Fibroblast of lung (primary cell): ENCODE measurements around the gene VASN. TPM values are rescaled to one million over a fixed set of nuclear protein-coding genes. Genes with fewer than 3 reads are reported as not detected.

Experiments
- DNase-seq, 2 donors: peaks; one replicate each; pipeline versions ENCODE4 v3.0.0 to v3.0.0-alpha.2; 2010; ENCODE audit warnings: low read depth in 2 of 2
- H2AFZ ChIP-seq: 2 replicates; pipeline ENCODE4 v1.5.1; 2012; ENCODE audit warnings: low read length, control low read depth, inconsistent platforms
- H3K27ac ChIP-seq: 2 replicates; pipeline ENCODE4 v1.5.1; 2011; ENCODE audit warnings: low read length, control low read depth; ENCODE audit not compliant: insufficient read depth
- H3K27me3 ChIP-seq: 2 replicates; pipeline ENCODE4 v1.5.1; 2011; ENCODE audit warnings: mild to moderate bottlenecking, low read length; ENCODE audit not compliant: control insufficient read depth, insufficient read depth
- H3K36me3 ChIP-seq: 2 replicates; pipeline ENCODE4 v1.5.1; 2011; ENCODE audit warnings: low read length; ENCODE audit not compliant: control insufficient read depth, insufficient read depth
- H3K4me1 ChIP-seq: 2 replicates; pipeline ENCODE4 v1.5.1; 2011; ENCODE audit warnings: low read length; ENCODE audit not compliant: control insufficient read depth, insufficient read depth; ENCODE audit errors: extremely low read depth
- H3K4me2 ChIP-seq: 2 replicates; pipeline ENCODE4 v1.5.1; 2011; ENCODE audit warnings: low read length, control low read depth; ENCODE audit not compliant: insufficient read depth; ENCODE audit errors: extremely low read depth
- H3K4me3 ChIP-seq, 4 experiments: fragments of 200-600 bp in 1 of 4; sonication (generic) in 1 of 4; replicated peaks in 1 of 4; 2 replicates each; pipeline ENCODE4 v1.5.1; 2011 to 2016; ENCODE audit warnings: low read length in 4 of 4, low read depth in 3 of 4, mild to moderate bottlenecking in 3 of 4, control low read depth in 2 of 4, inconsistent platforms in 1 of 4, mixed read lengths in 1 of 4; ENCODE audit not compliant: insufficient read depth in 1 of 4; ENCODE audit errors: control extremely low read depth in 1 of 4
- H3K79me2 ChIP-seq: 2 replicates; pipeline ENCODE4 v1.5.1; 2012; ENCODE audit warnings: mild to moderate bottlenecking, low read length, inconsistent platforms; ENCODE audit not compliant: control insufficient read depth, insufficient read depth
- H3K9ac ChIP-seq: 2 replicates; pipeline ENCODE4 v1.5.1; 2011; ENCODE audit warnings: mild to moderate bottlenecking, low read length, control low read depth; ENCODE audit not compliant: insufficient read depth
- H3K9me3 ChIP-seq: 2 replicates; pipeline ENCODE4 v1.5.1; 2012; ENCODE audit warnings: low read depth, low read length; ENCODE audit not compliant: control insufficient read depth, insufficient read depth
- H4K20me1 ChIP-seq: 2 replicates; pipeline ENCODE4 v1.5.1; 2011; ENCODE audit warnings: low read length; ENCODE audit not compliant: control insufficient read depth, insufficient read depth; ENCODE audit errors: extremely low read depth
- CTCF ChIP-seq, 2 donors: IDR thresholded peaks in 1 of 2; conservative IDR thresholded peaks in 1 of 2; 1 replicate in 1 of 2; 2 replicates in 1 of 2; pipeline ENCODE4 v1.5.1; 2011 to 2012; ENCODE audit warnings: low read length in 2 of 2, control low read depth in 1 of 2, inconsistent platforms in 1 of 2, low read depth in 1 of 2, mild to moderate bottlenecking in 1 of 2
- EZH2 ChIP-seq: IDR thresholded peaks from 2 replicates; pipeline ENCODE4 v1.5.1; 2012; ENCODE audit warnings: low read length, control low read depth, mild to moderate bottlenecking; ENCODE audit errors: missing control alignments
- polyA minus RNA-seq: library from RNA; depleted of rRNA, polyadenylated mRNA; stranded (reverse); fragments of >200 nt; gene quantifications from 2 replicates; pipeline ENCODE4 v1.2.3, GENCODE V29; 2011; ENCODE audit warnings: low replicate concordance
- polyA plus RNA-seq, 2 donors: library from polyadenylated mRNA; depleted of rRNA in 1 of 2; stranded (reverse) in 1 of 2; unstranded in 1 of 2; fragments of >200 nt; gene quantifications; 2 replicates each; pipeline ENCODE4 v1.2.1, GENCODE V29; 2011 to 2012; ENCODE audit warnings: missing spikeins in 1 of 2
- total RNA-seq: library from RNA; depleted of rRNA; stranded (reverse); fragments of >200 nt; gene quantifications from 2 replicates; pipeline ENCODE4 v1.2.1, GENCODE V29; 2014

The VASN gene
- total RNA-seq (57.0 and 79.4 TPM in 2 replicates), polyA plus RNA-seq (30.6 and 61.9 TPM in 2 replicates), polyA minus RNA-seq (42.0 and 88.8 TPM in 2 replicates)
- 85.6 and 136 TPM in 2 replicates for polyA plus RNA-seq (2012)

GRCh38 chr16:4371357-4372000 is at the start of gene VASN:
TSS of gene VASN (plus strand) at chr16:4371848. CDS start at chr16:4380878, 9,030 bp downstream.
- Histone ChIP-seq H3K79me2 (peaks cover 45% of the 10 kb centered on the region), H3K27me3 (no peaks in the 10 kb centered on the region), H3K4me1 (peaks cover 51% of the 10 kb centered on the region), H3K36me3 (peaks cover 6% of the 10 kb centered on the region), H3K9ac (peak within 1 kb of the TSS; percentile 82), H3K4me2 (peak within 1 kb of the TSS; percentile 88), H3K27ac (peak within 1 kb of the TSS; percentile 93), H4K20me1 (peaks cover 2% of the 10 kb centered on the region), H3K9me3 (no peaks in the 10 kb centered on the region), H3K4me3 (peak within 1 kb of the TSS; percentile 61 to 97 (median 88)), H2AFZ (no peak within 1 kb of the TSS)
- peak; percentile 69 to 75 for DNase-seq
- TF ChIP-seq EZH2 (no peak), CTCF (conservative IDR thresholded peaks at IDR 0.05 in 1 of 2, IDR thresholded peaks at IDR 0.05 in 1 of 2; ENCODE audit: low read depth in 1 of 2, low read length in 2 of 2) (no peak)

- H4K20me1 ChIP-seq, result no peaks in the 10 kb centered on the region
- H3K4me1 ChIP-seq, result peaks cover 38% of the 10 kb centered on the region
Measured at GRCh38 chr16:4322121-4323052, 49.3 kb upstream of the VASN start.

More at GRCh38 chr16:4322121-4323052, 49.3 kb upstream of the VASN start:
- H3K27ac ChIP-seq, result no peak overlapping the region
- H3K79me2 ChIP-seq, result peaks cover 93% of the 10 kb centered on the region
- H3K36me3 ChIP-seq, result peaks cover 4% of the 10 kb centered on the region
- H3K9ac ChIP-seq, result no peak overlapping the region
- no peak overlapping the region for H2AFZ ChIP-seq
- no peaks in the 10 kb centered on the region for H3K27me3 ChIP-seq
- no peak overlapping the region for H3K4me2 ChIP-seq
- no peaks in the 10 kb centered on the region for H3K9me3 ChIP-seq
- TF ChIP-seq EZH2 (no peak), CTCF (conservative IDR thresholded peaks at IDR 0.05 in 1 of 2, IDR thresholded peaks at IDR 0.05 in 1 of 2; ENCODE audit: low read depth in 1 of 2, low read length in 2 of 2) (no peak)
- no peak overlapping the region for H3K4me3 ChIP-seq
- DNase-seq, result no peak
